Measurements from ENCODE around the gene CADPS2. TPM values are rescaled to one million over a fixed set of nuclear protein-coding genes. Genes with fewer than 3 reads are reported as not detected.

Gene CADPS2
- total and polyA plus RNA-seq, 10 of the 15 experiments (the other 5 are each of a cell fraction or from before 2014, with no cell fraction given), result 0.05 to 7.5 (median 0.25) TPM

- ChIA-PET SMC1A (ENCODE audit: uncharacterized antibody, unreplicated experiment) (interaction anchor here (0.7 to 1.8 kb wide), 5 partner anchors 9 to 64 kb away, joined by 3 to 4 read pairs (median 3); no protein-coding TSS in a partner anchor), RAD21 (ENCODE audit: unreplicated experiment) (interaction anchor here (1.8 to 3.8 kb wide), 2 partner anchors 8 to 43 kb away, joined by 5 to 12 read pairs; no protein-coding TSS in a partner anchor), CTCF (interaction anchor here (0.9 to 1.3 kb wide), 4 partner anchors 11 to 599 kb away, joined by 3 to 5 read pairs (median 4); no protein-coding TSS in a partner anchor), POLR2A (no interaction called here)
- no peak overlapping the region for H2AFZ ChIP-seq (ENCODE audit: control insufficient read depth, low read depth, low read length)
- no peaks in the 10 kb centered on the region for H3K36me3 ChIP-seq (ENCODE audit: control insufficient read depth in 2 of 2, insufficient read depth in 2 of 2, low read length in 1 of 2)
- intact Hi-C loops (cut with micrococcal nuclease; ENCODE audit: unreplicated experiment), result no loop called here
- TF ChIP-seq BRCA1 (IDR thresholded peaks at IDR 0.05; ENCODE audit: low read depth, low read length) (no peak), MEF2A (IDR thresholded peaks at IDR 0.05; ENCODE audit: insufficient read depth, low read depth, low read length) (no peak), EGR1 (IDR thresholded peaks at IDR 0.05; ENCODE audit: borderline replicate concordance in 1 of 2, low read depth in 2 of 2, low read length in 2 of 2) (no peak), SREBF2 (IDR thresholded peaks at IDR 0.05; ENCODE audit: low read length) (no peak), CBX5 (IDR thresholded peaks at IDR 0.05; ENCODE audit: low read depth) (no peak), MXI1 (IDR thresholded peaks at IDR 0.05; ENCODE audit: low read depth, low read length) (no peak), IKZF1 (conservative IDR thresholded peaks at IDR 0.05) (no peak), DPF2 (IDR thresholded peaks at IDR 0.05) (no peak), TBL1XR1 (IDR thresholded peaks at IDR 0.05; ENCODE audit: low read depth, low read length) (no peak), PAX8 (IDR thresholded peaks at IDR 0.05) (no peak), IRF4 (IDR thresholded peaks at IDR 0.05; ENCODE audit: low read depth, low read length) (no peak), ELK1 (IDR thresholded peaks at IDR 0.05; ENCODE audit: low read depth, low read length) (no peak), ATF2 (IDR thresholded peaks at IDR 0.05; ENCODE audit: low read length) (no peak), CREM (IDR thresholded peaks at IDR 0.05; ENCODE audit: low read depth) (no peak), BCL11A (IDR thresholded peaks at IDR 0.05; ENCODE audit: low read depth, low read length) (no peak), E4F1 (IDR thresholded peaks at IDR 0.05; ENCODE audit: borderline replicate concordance, partially characterized antibody) (no peak)
- H3K4me3 ChIP-seq, result no peak overlapping the region
- H3K27me3 ChIP-seq (replicated peaks in 1 of 2; ENCODE audit: control insufficient read depth in 2 of 2, insufficient read depth in 2 of 2, low read length in 1 of 2), result no peaks in the 10 kb centered on the region; a peak in 1 of 4 replicates
- H3K4me1 ChIP-seq (ENCODE audit: control insufficient read depth, insufficient read depth, low read length), result no peaks in the 10 kb centered on the region
- no peak overlapping the region for H3K4me2 ChIP-seq (ENCODE audit: control insufficient read depth, insufficient read depth)
- H3K27ac ChIP-seq (ENCODE audit: control insufficient read depth, insufficient read depth), result no peak overlapping the region
- H3K9me3 ChIP-seq (replicated peaks; ENCODE audit: control insufficient read depth, insufficient read depth, low read length), result no peaks in the 10 kb centered on the region
- no peak for ATAC-seq
- no peaks in the 10 kb centered on the region for H3K79me2 ChIP-seq (ENCODE audit: control insufficient read depth, insufficient read depth, low read length)
- no peak for FAIRE-seq
- H4K20me1 ChIP-seq (ENCODE audit: control insufficient read depth, insufficient read depth), result no peaks in the 10 kb centered on the region
- H3K9ac ChIP-seq (ENCODE audit: control insufficient read depth, insufficient read depth, low read length), result no peak overlapping the region
- no peak for DNase-seq (ENCODE audit: low read depth, low spot score)
- in situ Hi-C loops (cut with MboI), result no loop called here
- no TSS peak for BruUV-seq (replicated peaks)
Measured at GRCh38 chr7:122556219-122556618, 330.0 kb downstream of the CADPS2 start.
